ENCODE data around the gene OR51L1. TPM values are rescaled to one million over a fixed set of nuclear protein-coding genes. Genes with fewer than 3 reads are reported as not detected.

The OR51L1 gene
- total and polyA plus RNA-seq, 2 experiments from 2014 or later = not detected

DNA sequence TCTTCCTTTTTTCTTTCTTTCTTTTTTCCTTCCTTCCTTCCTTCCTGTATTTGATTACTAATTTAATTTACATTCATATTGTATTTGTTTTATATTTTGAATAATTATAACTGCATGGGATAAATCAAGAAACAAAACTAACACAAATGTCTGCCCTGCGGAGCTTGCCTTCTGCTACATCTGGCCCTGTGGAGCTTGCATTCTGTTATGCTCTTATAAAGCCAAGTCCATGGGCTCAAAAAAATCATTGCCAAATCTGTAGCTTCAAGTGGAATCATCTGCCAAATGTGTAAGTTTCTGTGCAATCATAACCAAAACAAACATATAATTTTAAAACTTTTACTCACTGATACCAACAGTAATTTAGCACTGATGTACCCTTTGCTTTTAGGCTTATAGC lies 43.7 kb downstream of the OR51L1 start:
- H4K20me1 ChIP-seq (ENCODE audit: insufficient read depth) = no peaks in the 10 kb centered on the region
- WGBS, 2 experiments (ENCODE audit: low coverage in 1 of 2, low lambda C conversion rate in 2 of 2, missing lambda C conversion rate in 2 of 2) = 15 to 21% methylated on average over 1 of the region's 1 CpG
- no peaks in the 10 kb centered on the region for H3K9me2 ChIP-seq (ENCODE audit: insufficient read depth)
- no peak overlapping the region for H3K4me3 ChIP-seq
- H3K4me2 ChIP-seq (ENCODE audit: unreplicated experiment) = no peak overlapping the region
- H3K4me1 ChIP-seq (ENCODE audit: insufficient read depth) = no peaks in the 10 kb centered on the region
- in situ Hi-C loops (cut with MboI) = no loop called here
- H3K9ac ChIP-seq = no peak overlapping the region
- no peak overlapping the region for H2AFZ ChIP-seq
- no peaks in the 10 kb centered on the region for H3F3A ChIP-seq (ENCODE audit: insufficient read depth)
- no peaks in the 10 kb centered on the region for H3K27me3 ChIP-seq (replicated peaks; ENCODE audit: insufficient read depth)
- no peak for TF ChIP-seq EZH2 (IDR thresholded peaks at IDR 0.05; ENCODE audit: insufficient read depth, poor library complexity, severe bottlenecking)
- no peak for TF ChIP-seq EZH2phosphoT487 (IDR thresholded peaks at IDR 0.05; ENCODE audit: insufficient read depth, low read depth)
- H3K9me3 ChIP-seq (ENCODE audit: low read depth) = no peaks in the 10 kb centered on the region
- H3K36me3 ChIP-seq (ENCODE audit: low read depth) = no peaks in the 10 kb centered on the region
- no peak for DNase-seq
- no peak overlapping the region for H3K27ac ChIP-seq
- no peaks in the 10 kb centered on the region for H3K79me2 ChIP-seq (ENCODE audit: insufficient read depth)

DNA sequence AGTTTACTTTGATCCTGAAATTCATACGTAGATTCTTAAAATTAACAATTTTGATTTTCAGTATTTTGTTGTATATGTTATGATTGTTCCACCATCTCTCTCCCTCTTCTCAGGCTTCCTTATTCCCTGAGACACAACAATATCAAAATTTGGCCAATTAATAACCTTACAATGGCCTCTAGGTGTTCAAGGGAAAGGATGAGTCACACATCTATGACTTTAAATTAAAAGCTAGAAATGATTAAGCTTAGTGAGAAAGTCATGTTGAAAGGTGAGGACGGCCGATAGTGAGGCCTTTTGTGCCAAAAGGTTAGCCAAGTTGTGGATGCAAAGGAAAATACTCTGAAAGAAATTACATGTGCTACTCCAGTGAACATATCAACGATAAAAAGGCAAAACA lies 46.2 kb downstream of the OR51L1 start:
- 14% methylated on average over 4 of the region's 4 CpGs for WGBS, 2 experiments (ENCODE audit: low coverage in 1 of 2, low lambda C conversion rate in 2 of 2, missing lambda C conversion rate in 2 of 2)
- Histone ChIP-seq H3F3A (ENCODE audit: insufficient read depth) (no peaks in the 10 kb centered on the region), H3K9ac (no peak overlapping the region), H4K20me1 (ENCODE audit: insufficient read depth) (no peaks in the 10 kb centered on the region), H3K4me3 (no peak overlapping the region), H3K27me3 (replicated peaks; ENCODE audit: insufficient read depth) (no peaks in the 10 kb centered on the region), H3K79me2 (ENCODE audit: insufficient read depth) (no peaks in the 10 kb centered on the region), H3K4me1 (ENCODE audit: insufficient read depth) (no peaks in the 10 kb centered on the region), H3K4me2 (ENCODE audit: unreplicated experiment) (no peak overlapping the region), H3K9me3 (ENCODE audit: low read depth) (no peaks in the 10 kb centered on the region), H3K9me2 (ENCODE audit: insufficient read depth) (no peaks in the 10 kb centered on the region), H2AFZ (no peak overlapping the region), H3K27ac (no peak overlapping the region), H3K36me3 (ENCODE audit: low read depth) (no peaks in the 10 kb centered on the region)
- in situ Hi-C loops (cut with MboI) = no loop called here
- DNase-seq = no peak
- TF ChIP-seq EZH2phosphoT487 (IDR thresholded peaks at IDR 0.05; ENCODE audit: insufficient read depth, low read depth) (no peak), EZH2 (IDR thresholded peaks at IDR 0.05; ENCODE audit: insufficient read depth, poor library complexity, severe bottlenecking) (no peak)

DNA sequence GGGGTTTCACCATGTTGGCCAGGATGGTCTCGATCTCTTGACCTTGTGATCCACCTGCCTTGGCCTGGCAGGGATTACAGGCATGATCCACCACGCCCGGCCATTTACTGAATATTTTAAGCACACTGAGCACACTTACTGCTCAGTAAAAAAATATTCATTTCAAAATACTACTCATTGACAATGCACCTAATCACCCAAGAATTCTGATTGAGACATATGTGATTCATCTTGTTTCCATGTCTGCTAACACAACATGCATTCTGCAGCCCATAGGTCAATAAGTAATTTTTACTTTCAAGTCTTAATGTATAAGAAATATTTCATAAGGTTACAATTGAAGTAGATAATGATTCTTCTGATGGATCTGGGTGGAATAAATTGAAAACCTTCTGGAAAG lies 47.4 kb downstream of the OR51L1 start:
- WGBS, 2 experiments (ENCODE audit: low coverage in 1 of 2, low lambda C conversion rate in 2 of 2, missing lambda C conversion rate in 2 of 2) = 20 to 24% methylated on average over 3 of the region's 3 CpGs
- no peaks in the 10 kb centered on the region for H3K9me2 ChIP-seq (ENCODE audit: insufficient read depth)
- no peaks in the 10 kb centered on the region for H3F3A ChIP-seq (ENCODE audit: insufficient read depth)
- in situ Hi-C loops (cut with MboI) = no loop called here
- no peak for TF ChIP-seq EZH2 (IDR thresholded peaks at IDR 0.05; ENCODE audit: insufficient read depth, poor library complexity, severe bottlenecking)
- no peak for TF ChIP-seq EZH2phosphoT487 (IDR thresholded peaks at IDR 0.05; ENCODE audit: insufficient read depth, low read depth)
- no peak overlapping the region for H2AFZ ChIP-seq
- H3K4me3 ChIP-seq = no peak overlapping the region
- peak; percentile 13 for DNase-seq
- no peaks in the 10 kb centered on the region for H3K27me3 ChIP-seq (replicated peaks; ENCODE audit: insufficient read depth)
- no peak overlapping the region for H3K4me2 ChIP-seq (ENCODE audit: unreplicated experiment)
- H3K36me3 ChIP-seq (ENCODE audit: low read depth) = no peaks in the 10 kb centered on the region
- no peak overlapping the region for H3K9ac ChIP-seq
- no peaks in the 10 kb centered on the region for H3K9me3 ChIP-seq (ENCODE audit: low read depth)
- H3K4me1 ChIP-seq (ENCODE audit: insufficient read depth) = no peaks in the 10 kb centered on the region
- no peaks in the 10 kb centered on the region for H4K20me1 ChIP-seq (ENCODE audit: insufficient read depth)
- H3K79me2 ChIP-seq (ENCODE audit: insufficient read depth) = no peaks in the 10 kb centered on the region
- no peak overlapping the region for H3K27ac ChIP-seq

DNA sequence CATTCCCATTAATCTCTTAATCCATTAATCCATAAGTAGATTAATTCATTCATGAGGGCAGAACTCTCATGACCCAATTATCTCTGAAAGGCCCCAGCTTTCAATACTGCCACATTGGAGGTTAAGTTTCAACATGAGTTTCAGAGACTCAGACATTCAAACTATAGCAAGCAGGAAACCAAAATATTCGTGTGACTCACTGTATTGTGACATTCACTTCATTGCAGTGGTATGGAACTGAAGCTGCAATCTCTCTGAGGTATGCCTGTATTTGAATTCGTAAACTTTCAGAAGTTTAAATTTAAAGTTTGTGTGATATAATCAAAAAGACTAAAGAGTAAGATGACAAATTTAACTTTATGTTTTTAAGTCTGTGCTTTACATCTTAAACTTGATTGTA lies 48.7 kb downstream of the OR51L1 start:
- no peak for TF ChIP-seq EZH2phosphoT487 (IDR thresholded peaks at IDR 0.05; ENCODE audit: insufficient read depth, low read depth)
- TF ChIP-seq EZH2 (IDR thresholded peaks at IDR 0.05; ENCODE audit: insufficient read depth, poor library complexity, severe bottlenecking) = no peak
- Histone ChIP-seq H3K4me2 (ENCODE audit: unreplicated experiment) (no peak overlapping the region), H4K20me1 (ENCODE audit: insufficient read depth) (no peaks in the 10 kb centered on the region), H3F3A (ENCODE audit: insufficient read depth) (no peaks in the 10 kb centered on the region), H3K4me1 (ENCODE audit: insufficient read depth) (no peaks in the 10 kb centered on the region), H3K27me3 (replicated peaks; ENCODE audit: insufficient read depth) (no peaks in the 10 kb centered on the region), H2AFZ (no peak overlapping the region), H3K9me2 (ENCODE audit: insufficient read depth) (no peaks in the 10 kb centered on the region), H3K79me2 (ENCODE audit: insufficient read depth) (no peaks in the 10 kb centered on the region), H3K9me3 (ENCODE audit: low read depth) (no peaks in the 10 kb centered on the region), H3K36me3 (ENCODE audit: low read depth) (no peaks in the 10 kb centered on the region), H3K27ac (no peak overlapping the region), H3K4me3 (no peak overlapping the region), H3K9ac (no peak overlapping the region)
- peak; percentile 48 for DNase-seq
- 33 to 35% methylated on average over 2 of the region's 2 CpGs for WGBS, 2 experiments (ENCODE audit: low coverage in 1 of 2, low lambda C conversion rate in 2 of 2, missing lambda C conversion rate in 2 of 2)
- in situ Hi-C loops (cut with MboI) = no loop called here

DNA sequence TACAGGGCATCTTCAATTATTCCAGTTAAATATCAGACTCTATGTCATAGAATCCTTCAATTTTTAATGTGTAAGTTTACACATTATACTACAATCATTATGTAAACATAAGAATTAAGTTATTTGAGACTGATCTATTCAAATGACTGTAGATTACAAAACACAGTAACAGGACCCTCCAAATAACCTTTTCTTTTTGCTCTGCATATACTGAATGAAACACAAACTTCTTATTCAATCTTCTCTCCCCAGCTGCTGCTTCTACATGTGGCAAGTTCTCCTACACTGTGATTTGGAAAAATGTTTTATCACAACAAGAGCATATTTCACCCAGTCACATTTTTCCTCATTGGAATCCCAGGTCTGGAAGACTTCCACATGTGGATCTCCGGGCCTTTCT lies 51.6 kb downstream of the OR51L1 start, which contains the start of gene OR52J3:
TSS of gene OR52J3 (plus strand) at position 301 of the 400 bp plus-strand sequence. CDS start at position 301, 0 bp downstream.
- H3F3A ChIP-seq (ENCODE audit: insufficient read depth) = no peaks in the 10 kb centered on the region
- H2AFZ ChIP-seq = no peak within 1 kb of the TSS
- H3K9ac ChIP-seq = no peak within 1 kb of the TSS
- H3K4me3 ChIP-seq = no peak within 1 kb of the TSS
- no peaks in the 10 kb centered on the region for H3K4me1 ChIP-seq (ENCODE audit: insufficient read depth)
- TF ChIP-seq EZH2 (IDR thresholded peaks at IDR 0.05; ENCODE audit: insufficient read depth, poor library complexity, severe bottlenecking) (no peak), EZH2phosphoT487 (IDR thresholded peaks at IDR 0.05; ENCODE audit: insufficient read depth, low read depth) (no peak)
- no peaks in the 10 kb centered on the region for H3K9me3 ChIP-seq (ENCODE audit: low read depth)
- no peaks in the 10 kb centered on the region for H3K27me3 ChIP-seq (replicated peaks; ENCODE audit: insufficient read depth)
- WGBS, 2 experiments (ENCODE audit: low coverage in 1 of 2, low lambda C conversion rate in 2 of 2, missing lambda C conversion rate in 2 of 2) = 17 to 18% methylated on average over 1 of the region's 1 CpG
- H3K27ac ChIP-seq = no peak within 1 kb of the TSS
- no peaks in the 10 kb centered on the region for H4K20me1 ChIP-seq (ENCODE audit: insufficient read depth)
- no peaks in the 10 kb centered on the region for H3K9me2 ChIP-seq (ENCODE audit: insufficient read depth)
- no peak within 1 kb of the TSS for H3K4me2 ChIP-seq (ENCODE audit: unreplicated experiment)
- DNase-seq = no peak
- H3K79me2 ChIP-seq (ENCODE audit: insufficient read depth) = no peaks in the 10 kb centered on the region
- in situ Hi-C loops (cut with MboI) = no loop called here
- no peaks in the 10 kb centered on the region for H3K36me3 ChIP-seq (ENCODE audit: low read depth)

Measured in GM23248 (cell line).